8988T (cell line): ENCODE results near the gene NUB1.
A peak's percentile ranks its signal among the peaks of the same experiment; 100 is the strongest.

ENCODE experiments used
- DNase-seq: peaks from one replicate; pipeline ENCODE4 v3.0.0; 2011

Gene NUB1

DNA sequence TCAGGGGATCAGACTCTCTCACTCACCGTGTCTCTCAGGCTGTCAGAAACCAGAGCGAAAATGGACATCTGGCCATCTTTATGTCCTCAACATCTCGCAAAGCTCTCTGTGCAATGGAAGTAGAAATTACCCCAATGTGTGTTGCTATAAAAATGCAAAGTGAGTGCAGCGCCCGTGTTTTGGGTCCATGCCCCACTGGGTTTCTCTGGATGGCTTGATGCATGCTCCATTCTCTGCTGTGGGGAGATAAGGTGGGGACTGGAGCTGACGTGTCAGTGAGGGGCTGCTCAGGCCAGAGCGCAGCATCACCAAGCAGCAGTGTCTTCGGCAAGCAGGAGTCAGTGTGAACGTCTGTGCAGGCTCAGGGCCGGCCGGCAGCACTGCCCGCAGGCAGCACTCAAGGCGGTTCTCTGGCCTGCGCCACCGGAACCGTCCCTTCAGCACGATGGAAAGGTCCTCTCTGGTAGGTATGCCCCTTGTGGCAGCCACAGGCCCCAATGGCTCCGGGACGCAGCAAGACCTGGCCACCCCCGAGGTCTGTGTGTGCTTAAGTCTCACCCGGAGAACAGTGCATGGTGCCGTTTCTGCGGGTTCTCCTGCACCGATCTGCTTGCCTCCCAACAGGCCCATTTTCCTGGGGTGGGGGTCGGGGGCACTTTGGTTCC is 38.1 kb downstream of the NUB1 start:
- DNase-seq, result no peak

GRCh38 chr7:151380199-151381097 is 38.8 kb downstream of the NUB1 start:
- DNase-seq, result no peak

DNA sequence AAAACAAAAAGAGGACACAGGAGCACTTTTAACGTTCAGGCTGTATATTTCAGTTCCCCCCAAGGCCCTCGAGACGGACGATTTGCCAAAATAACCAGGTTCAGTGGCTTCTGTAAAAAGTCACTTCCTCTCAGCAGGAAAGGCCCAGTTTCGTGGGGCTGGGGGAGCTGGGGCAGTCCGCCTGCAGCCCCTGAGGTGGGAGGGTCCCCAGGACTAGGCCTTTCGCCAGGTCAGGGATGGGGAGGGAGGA is 39.4 kb downstream of the NUB1 start:
- no peak for DNase-seq

DNA sequence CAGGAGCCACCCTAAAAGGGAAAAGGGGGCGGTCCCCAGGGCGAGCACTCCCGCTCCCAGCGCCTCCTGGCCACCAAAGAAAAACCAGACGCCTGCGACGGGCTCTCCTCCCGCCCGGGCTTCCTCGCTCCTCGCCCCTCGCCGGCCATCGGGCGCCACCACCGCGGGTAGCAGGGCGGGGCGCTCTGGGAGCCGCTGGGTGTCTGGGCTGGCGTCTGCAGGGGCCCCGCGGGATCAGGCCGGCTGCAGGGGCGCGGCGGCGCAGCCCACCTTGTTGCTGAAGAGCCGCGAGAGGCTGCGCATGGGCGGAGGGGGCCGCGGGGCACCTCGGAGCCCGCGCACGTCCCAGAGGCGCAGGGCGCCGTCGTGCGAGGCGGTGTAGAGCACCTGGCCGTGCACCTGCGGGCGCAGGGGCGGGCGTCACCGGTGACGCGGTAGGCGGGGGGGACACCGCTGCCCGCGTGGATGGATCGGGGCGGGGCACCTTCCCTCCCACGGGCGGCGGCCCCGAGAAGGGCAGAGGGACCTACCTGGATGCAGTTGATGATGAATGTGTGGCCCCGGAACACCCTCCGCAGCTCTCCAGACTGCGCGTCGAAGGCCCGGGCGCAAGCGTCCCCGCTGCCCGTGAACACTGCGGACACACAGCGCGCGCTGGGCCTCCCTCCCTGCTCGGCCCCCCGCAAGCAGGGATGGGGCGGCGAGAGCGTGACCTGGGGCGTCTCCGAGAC is 39.9 kb downstream of the NUB1 start:
- DNase-seq, result peak; percentile 14

- DNase-seq, result peak; percentile 17
Measured at GRCh38 chr7:151382079-151382885, 40.7 kb downstream of the NUB1 start.

GRCh38 chr7:151383638-151384351 is 42.2 kb downstream of the NUB1 start:
- DNase-seq, result peak; percentile 16

GRCh38 chr7:151384352-151384697 is 42.7 kb downstream of the NUB1 start:
- DNase-seq, result peak; percentile 13

GRCh38 chr7:151384776-151385625 is 43.4 kb downstream of the NUB1 start:
- DNase-seq, result peak; percentile 20

DNA sequence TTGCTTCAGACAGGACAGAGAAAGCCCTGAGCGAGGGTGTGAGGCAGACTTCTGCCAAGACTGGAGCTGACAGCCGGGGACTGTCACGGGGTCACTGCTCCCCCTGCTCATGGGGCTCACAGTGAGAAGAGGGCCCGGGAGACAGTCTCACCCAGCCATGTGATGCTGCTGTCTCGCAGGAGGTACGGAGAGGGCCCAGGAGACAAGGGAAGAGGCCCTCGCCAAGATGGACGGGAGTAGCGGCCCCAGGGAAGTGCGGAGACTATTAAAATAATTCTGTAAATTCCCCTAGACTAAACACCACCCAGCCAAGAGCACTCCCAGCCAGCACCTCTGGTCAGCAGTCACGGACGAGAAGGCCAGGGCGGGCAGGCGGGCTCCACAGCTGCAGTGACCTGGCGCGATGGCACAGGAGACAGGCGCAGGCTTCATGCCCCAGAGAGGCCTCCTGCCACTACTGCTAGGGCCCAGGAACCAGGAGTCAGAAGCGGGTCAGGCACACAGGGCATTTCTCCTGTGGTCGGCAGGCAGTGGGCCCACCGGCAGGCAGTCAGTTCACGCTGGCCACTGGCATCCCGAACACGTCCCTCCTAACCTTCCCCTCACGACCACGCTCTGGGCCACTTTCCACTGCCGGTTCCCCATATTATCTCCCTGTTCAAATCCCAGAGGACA is 44.2 kb downstream of the NUB1 start:
- peak; percentile 13 for DNase-seq

GRCh38 chr7:151386301-151387160 is 44.9 kb downstream of the NUB1 start:
- peak; percentile 23 for DNase-seq

DNA sequence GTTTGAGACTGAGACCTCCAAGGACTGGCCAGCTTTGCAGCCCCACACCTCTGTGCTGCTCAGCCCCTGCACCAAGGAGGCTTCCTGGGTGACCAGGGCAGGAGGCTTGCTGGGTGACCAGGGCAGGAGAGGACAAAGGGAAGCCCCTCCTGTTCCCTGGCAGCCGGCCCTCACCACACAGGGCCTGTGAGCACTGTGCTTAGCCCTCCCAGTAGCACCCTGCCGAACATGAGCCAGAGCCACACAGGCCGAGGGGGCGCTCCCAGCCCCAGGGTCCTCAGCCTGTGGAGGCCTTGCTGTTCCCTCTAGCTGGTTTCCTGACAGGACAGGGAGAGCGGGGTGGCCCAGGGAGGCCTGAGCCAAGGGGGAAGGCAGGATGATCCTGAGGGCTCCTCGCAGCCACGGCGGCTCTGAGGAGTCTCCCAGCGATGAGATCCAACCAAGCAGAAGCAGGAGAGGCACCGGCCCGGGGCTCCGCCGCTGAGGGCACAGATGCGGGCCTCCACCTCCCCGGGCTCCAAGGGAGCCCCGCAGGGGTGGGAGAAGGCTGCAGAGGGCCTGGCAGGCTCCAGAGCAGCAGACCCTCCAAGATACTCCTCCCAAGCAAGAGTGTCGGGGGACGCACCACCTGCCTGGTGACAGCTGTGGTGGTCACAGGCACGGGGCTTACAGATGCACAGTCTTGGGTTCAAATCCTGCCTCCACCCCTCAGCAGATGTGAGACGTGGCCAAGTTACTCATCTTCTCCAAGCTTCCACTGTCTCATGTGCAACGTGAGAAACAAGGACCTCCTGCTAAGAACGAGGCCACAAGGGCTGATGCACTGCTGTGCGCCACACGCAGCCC is 45.8 kb downstream of the NUB1 start:
- no peak for DNase-seq

DNA sequence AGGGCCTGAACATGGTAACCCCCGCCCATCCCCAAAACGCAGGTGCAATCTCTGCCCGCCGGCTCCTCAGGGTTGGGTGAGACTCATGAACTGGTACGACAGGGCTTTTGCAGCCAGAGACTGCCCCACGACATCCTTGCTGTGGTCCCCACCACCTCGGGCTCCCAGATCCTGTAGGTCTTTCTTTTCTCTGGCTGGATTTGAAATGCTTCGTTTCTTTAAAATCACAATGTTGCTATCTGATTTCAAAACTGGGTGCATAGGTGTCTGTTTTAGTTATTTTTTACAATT is 46.3 kb downstream of the NUB1 start:
- no peak for DNase-seq

- no peak for DNase-seq
Measured at GRCh38 chr7:151388430-151388829, 46.8 kb downstream of the NUB1 start.

DNA sequence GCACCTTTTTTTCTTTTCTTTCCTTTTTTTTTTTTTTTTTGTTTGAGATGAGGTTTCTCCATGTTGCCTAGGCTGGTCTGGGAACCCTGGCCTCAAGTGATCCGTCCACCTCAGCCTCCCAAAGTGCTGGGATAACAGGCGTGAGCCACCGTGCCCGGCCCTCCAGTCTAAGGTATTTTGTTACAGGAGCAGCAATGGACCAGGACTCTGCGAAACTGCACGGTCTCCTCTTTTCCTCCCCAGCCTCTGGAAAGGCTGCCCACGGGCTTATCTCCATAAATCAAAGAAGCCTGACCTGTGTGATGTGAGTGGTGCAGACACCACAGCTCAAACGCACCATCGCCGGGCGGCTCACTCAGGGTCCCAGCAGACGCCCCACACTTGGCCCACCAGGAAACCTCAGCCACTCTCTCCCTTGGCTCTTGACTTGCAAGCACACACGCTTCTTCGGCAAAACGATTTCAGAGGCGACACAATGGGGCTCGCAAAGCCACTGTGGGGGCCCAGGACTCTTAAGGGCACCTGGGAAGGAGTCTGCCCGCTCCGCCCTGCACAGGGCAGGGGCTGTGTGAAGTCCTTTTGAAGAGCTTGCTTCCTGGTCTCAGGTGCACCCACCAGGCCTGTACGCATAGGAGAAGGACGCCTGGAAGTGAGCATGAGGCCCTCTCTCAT is 47.6 kb downstream of the NUB1 start:
- no peak for DNase-seq

- no peak for DNase-seq
Measured at GRCh38 chr7:151389768-151390597, 48.4 kb downstream of the NUB1 start.

DNA sequence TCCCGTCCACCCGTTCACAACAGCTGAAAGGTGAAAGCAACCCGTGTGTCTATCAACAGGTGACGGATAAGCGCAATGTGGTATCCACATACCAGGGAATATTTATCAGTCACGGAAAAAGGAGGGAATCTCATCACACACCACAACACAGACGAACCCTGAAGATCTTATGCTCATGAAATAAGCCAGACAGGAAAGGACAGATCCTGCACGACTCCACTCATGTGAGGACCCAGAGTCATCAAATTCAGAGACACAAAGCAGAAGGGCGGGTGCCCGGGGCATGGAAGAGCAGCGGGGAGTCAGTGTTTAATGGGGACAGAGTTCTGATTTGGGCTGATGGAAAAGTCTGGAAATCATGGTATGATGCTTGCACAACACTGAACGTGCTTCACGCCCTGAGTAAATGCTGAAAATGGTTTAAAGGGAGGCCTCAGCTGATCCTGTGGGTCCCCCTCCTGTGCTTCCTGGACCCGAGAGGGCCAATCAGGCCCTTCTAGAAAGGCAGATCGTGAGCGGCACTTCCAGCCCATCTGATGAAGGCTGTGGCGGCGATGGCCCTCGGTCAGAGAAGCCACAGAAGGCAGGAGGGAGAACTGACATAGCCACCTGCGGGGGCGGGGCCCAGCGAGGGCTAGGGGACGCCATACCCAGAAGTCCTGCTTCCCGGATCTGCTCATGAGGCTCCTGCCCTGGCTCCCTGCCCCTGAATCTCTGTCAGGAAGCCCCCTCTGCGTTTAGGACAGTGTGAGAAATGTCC is 49.2 kb downstream of the NUB1 start:
- DNase-seq, result no peak

- DNase-seq, result no peak
Measured at GRCh38 chr7:151391358-151391730, 49.7 kb downstream of the NUB1 start.
